ENCODE data around the gene SMARCAL1. TPM values are rescaled to one million over a fixed set of nuclear protein-coding genes. Genes with fewer than 3 reads are reported as not detected.

Gene SMARCAL1
- total RNA-seq, 2 donors from 2014 or later, result 12.1 to 16.0 TPM

- peaks cover 76% of the 10 kb centered on the region for H3K36me3 ChIP-seq
- DNase-seq (ENCODE audit: low spot score), result no peak
- H3K9me3 ChIP-seq, result no peaks in the 10 kb centered on the region
- no peak overlapping the region for H3K27ac ChIP-seq
- no peak overlapping the region for H3K4me3 ChIP-seq
- no peaks in the 10 kb centered on the region for H3K27me3 ChIP-seq
- no peak for TF ChIP-seq CTCF (IDR thresholded peaks at IDR 0.05)
- H3K4me1 ChIP-seq, result peaks cover 3 to 16% of the 10 kb centered on the region in 2 donors
These were observed 12.9 kb downstream of the SMARCAL1 start for GRCh38 chr2:216425008-216425787.

GRCh38 chr2:216426166-216426777 is 14.0 kb downstream of the SMARCAL1 start:
- Histone ChIP-seq H3K9me3 (no peaks in the 10 kb centered on the region), H3K27me3 (no peaks in the 10 kb centered on the region), H3K36me3 (peaks cover 76% of the 10 kb centered on the region), H3K4me1 (peaks cover 3 to 22% of the 10 kb centered on the region in 2 donors), H3K4me3 (no peak overlapping the region), H3K27ac (peak overlapping the region in 1 of 2 donors; percentile 77)
- TF ChIP-seq CTCF (IDR thresholded peaks at IDR 0.05), result no peak
- no peak for DNase-seq (ENCODE audit: low spot score)

GRCh38 chr2:216426938-216427337 is 14.7 kb downstream of the SMARCAL1 start:
- Histone ChIP-seq H3K36me3 (peaks cover 74% of the 10 kb centered on the region), H3K4me3 (no peak overlapping the region), H3K27me3 (no peaks in the 10 kb centered on the region), H3K9me3 (no peaks in the 10 kb centered on the region), H3K27ac (peak overlapping the region in 1 of 2 donors; percentile 77), H3K4me1 (peaks cover 3 to 25% of the 10 kb centered on the region in 2 donors)
- DNase-seq (ENCODE audit: low spot score), result no peak
- TF ChIP-seq CTCF (IDR thresholded peaks at IDR 0.05), result no peak

GRCh38 chr2:216428618-216429350 is 16.5 kb downstream of the SMARCAL1 start:
- peaks cover 74% of the 10 kb centered on the region for H3K36me3 ChIP-seq
- TF ChIP-seq CTCF (IDR thresholded peaks at IDR 0.05), result no peak
- peaks cover 3 to 25% of the 10 kb centered on the region in 2 donors for H3K4me1 ChIP-seq
- H3K4me3 ChIP-seq, result no peak overlapping the region
- DNase-seq (ENCODE audit: low spot score), result no peak
- no peak overlapping the region for H3K27ac ChIP-seq
- H3K9me3 ChIP-seq, result no peaks in the 10 kb centered on the region
- H3K27me3 ChIP-seq, result no peaks in the 10 kb centered on the region

GRCh38 chr2:216429428-216429827 is 17.1 kb downstream of the SMARCAL1 start:
- H3K27me3 ChIP-seq, result no peaks in the 10 kb centered on the region
- peaks cover 3 to 25% of the 10 kb centered on the region in 2 donors for H3K4me1 ChIP-seq
- no peak overlapping the region for H3K27ac ChIP-seq
- H3K36me3 ChIP-seq, result peaks cover 74% of the 10 kb centered on the region
- H3K4me3 ChIP-seq, result no peak overlapping the region
- TF ChIP-seq CTCF (IDR thresholded peaks at IDR 0.05), result no peak
- DNase-seq (ENCODE audit: low spot score), result no peak
- no peaks in the 10 kb centered on the region for H3K9me3 ChIP-seq

Data from right atrium auricular region (tissue), 2 donors.